GM12801 (cell line): ENCODE measurements around the gene SUGP2.

Experiments
- TF ChIP-seq, protein P1 (sequence below): IDR thresholded peaks from one replicate; pipeline ENCODE4 v1.5.1; 2011; ENCODE audit warnings: control low read depth; ENCODE audit not compliant: insufficient read length; ENCODE audit errors: extremely low read depth

Gene SUGP2

DNA sequence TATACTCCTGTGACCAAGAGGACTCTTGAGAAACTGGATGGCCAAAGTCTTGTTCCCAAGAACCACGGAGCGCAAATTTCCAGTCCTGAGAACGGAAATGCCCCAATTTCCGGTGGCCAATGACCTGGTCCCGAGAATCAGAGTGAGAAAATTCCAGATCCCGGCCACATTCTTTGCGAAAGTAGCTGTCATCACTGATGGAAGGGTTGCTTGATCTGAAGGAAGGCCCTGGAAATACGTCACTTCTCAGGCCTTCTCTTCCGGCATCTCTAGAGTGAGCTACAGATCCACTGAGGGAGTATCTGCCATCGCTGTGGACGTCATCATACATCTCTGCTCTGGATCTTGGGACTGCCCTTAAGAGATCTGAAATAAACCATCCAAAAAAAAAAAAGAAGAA is 7.5 kb downstream of the SUGP2 start:
- TF ChIP-seq, protein P1, sequence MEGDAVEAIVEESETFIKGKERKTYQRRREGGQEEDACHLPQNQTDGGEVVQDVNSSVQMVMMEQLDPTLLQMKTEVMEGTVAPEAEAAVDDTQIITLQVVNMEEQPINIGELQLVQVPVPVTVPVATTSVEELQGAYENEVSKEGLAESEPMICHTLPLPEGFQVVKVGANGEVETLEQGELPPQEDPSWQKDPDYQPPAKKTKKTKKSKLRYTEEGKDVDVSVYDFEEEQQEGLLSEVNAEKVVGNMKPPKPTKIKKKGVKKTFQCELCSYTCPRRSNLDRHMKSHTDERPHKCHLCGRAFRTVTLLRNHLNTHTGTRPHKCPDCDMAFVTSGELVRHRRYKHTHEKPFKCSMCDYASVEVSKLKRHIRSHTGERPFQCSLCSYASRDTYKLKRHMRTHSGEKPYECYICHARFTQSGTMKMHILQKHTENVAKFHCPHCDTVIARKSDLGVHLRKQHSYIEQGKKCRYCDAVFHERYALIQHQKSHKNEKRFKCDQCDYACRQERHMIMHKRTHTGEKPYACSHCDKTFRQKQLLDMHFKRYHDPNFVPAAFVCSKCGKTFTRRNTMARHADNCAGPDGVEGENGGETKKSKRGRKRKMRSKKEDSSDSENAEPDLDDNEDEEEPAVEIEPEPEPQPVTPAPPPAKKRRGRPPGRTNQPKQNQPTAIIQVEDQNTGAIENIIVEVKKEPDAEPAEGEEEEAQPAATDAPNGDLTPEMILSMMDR: no peak

DNA sequence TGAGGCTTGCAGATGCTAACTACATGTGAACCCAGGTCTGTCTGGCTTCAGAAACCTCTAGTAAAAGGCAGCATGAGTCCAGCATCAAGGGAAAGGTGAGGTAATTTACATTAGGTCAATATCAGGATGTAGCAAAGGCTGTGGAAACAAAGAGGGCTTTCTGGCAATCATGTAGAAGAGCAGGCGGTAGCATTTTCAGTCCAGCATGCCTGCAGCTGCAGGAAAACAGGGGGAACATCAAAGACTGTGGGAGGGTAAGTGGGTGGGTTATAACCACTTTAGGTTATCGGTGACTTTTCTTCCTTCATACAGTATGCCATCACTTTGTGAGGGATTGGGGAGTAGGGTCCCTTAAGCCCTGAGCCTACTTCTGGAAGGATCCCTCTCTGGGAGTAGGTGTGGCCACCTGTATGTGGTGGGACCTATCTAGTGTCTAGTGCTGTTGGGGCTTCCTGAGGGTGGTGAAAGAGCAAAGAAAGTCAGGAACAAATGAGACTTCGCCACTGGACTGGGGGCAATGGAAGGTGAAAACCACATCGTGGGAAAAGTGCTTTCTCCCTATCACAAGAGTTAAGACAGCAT is 10.8 kb downstream of the SUGP2 start:
- TF ChIP-seq, protein P1: no peak

DNA sequence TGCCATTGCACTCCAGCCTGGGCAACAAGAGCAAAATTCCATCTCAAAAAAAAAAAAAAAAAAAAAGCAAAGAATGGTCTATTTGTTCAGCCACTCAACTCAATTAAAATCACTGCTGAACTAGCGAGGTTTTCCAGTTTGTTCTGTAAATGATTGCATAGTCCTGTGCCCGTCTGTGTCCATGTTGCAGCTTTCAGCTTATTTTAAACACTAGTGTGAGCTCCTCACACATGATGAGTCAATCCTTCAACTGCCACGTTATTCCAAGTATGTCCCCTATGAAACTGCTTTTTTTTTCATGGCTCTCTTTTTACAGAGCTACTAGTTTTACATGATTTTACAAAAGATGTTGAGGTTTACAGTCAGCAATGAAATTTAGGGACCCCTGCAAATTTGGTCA is 12.2 kb downstream of the SUGP2 start:
- TF ChIP-seq, protein P1: no peak

DNA sequence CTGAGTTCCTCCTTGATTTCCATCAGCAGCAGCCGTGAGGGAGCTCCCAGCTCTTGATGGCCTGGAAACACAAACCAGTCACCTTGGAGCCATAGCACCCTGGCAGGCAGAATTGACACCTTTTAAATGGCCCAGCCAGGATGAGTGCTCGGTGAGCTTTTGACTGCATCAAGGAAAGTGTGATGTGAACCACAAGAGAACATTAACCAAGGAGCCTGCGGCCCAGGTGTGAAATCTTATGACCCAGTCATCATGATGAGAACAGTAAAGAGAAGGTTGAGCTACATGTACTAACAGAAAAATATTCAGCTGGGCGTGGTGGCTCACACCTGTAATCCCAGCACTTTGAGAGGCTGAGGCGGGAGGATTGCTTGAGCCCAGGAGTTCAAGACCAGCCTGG is 22.8 kb downstream of the SUGP2 start:
- TF ChIP-seq, protein P1: no peak

DNA sequence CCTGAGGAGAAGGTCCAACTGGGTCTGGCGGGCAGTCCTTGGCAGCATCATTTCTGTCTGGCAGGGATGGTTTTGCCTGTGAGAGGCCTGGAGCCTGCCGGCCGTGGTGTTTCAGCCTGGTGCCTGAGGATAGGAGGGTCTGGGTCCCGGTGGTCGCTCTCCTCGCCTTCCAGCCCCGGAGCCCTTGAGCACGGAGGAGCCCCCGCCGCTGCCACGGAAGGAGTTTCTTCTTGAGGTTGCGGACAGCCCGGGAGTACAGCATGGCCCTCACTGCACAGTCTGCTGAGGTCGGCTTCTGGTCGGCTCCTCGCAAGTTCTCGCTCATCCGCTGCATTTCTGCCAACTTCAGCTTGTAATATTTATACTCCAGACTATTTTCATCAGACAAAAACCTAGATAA is 23.4 kb downstream of the SUGP2 start:
- TF ChIP-seq, protein P1: no peak

DNA sequence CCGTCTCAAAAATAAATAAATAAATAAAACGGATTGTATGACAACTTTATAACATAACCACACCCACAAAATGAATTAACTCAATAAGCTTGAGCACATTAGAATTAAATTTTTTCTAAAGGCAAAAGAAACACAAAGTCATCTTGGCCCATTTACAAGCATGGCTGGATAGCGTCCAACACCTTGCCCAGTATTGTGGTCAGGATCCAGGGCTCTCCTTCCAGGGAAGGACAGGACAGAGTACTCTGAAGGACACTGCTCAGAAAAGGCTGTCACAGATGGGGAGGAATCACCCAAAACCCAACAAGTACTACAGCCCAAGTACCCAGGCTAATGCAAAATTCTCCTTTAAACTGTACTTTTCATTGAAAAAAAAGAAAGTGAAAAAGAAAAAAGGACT is 27.1 kb downstream of the SUGP2 start:
- TF ChIP-seq, protein P1: no peak

DNA sequence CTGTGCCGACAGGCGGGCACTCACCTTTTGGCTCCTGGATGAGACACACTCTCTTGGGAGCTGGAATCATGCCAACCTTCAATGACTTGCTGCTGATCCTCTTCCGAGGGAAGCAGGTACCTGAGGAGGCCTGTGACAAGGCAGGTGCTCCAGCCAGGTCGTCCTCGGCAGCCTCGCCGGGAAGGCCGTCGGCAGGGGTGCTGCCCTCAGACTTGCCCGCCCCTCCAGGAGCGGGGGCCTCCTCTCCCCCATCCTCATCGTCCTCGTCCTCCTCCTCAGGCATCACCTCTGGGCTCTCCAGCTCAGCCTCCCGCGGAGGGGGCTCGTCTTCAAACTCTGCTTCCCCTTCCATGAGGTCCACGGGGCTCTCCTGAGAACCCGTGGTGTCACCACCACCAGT is 29.2 kb downstream of the SUGP2 start:
- TF ChIP-seq, protein P1: no peak
